Measurements from ENCODE around the gene CASTOR1.

The CASTOR1 gene

GRCh38 chr22:30318799-30319419 is 29.6 kb upstream of the CASTOR1 start:
- DNase-seq = no peak

GRCh38 chr22:30317778-30318177 is 28.5 kb upstream of the CASTOR1 start:
- DNase-seq = no peak

- DNase-seq = no peak
Observed at GRCh38 chr22:30315962-30316576, 26.8 kb upstream of the CASTOR1 start.

GRCh38 chr22:30314915-30315314 is 25.6 kb upstream of the CASTOR1 start:
- DNase-seq = no peak

GRCh38 chr22:30313527-30314363 is 24.4 kb upstream of the CASTOR1 start:
- DNase-seq = no peak

GRCh38 chr22:30312053-30312452 is 22.7 kb upstream of the CASTOR1 start:
- DNase-seq = no peak

GRCh38 chr22:30310881-30311771 is 21.8 kb upstream of the CASTOR1 start:
- no peak for DNase-seq

GRCh38 chr22:30309951-30310741 is 20.8 kb upstream of the CASTOR1 start:
- no peak for DNase-seq

GRCh38 chr22:30308518-30309230 is 19.4 kb upstream of the CASTOR1 start:
- no peak for DNase-seq

- DNase-seq = no peak
Observed at GRCh38 chr22:30308093-30308492, 18.8 kb upstream of the CASTOR1 start.

GRCh38 chr22:30307041-30307574 is 17.8 kb upstream of the CASTOR1 start:
- no peak for DNase-seq

GRCh38 chr22:30306627-30307011 is 17.3 kb upstream of the CASTOR1 start:
- no peak for DNase-seq

- DNase-seq = no peak
Observed at GRCh38 chr22:30305906-30306626, 16.8 kb upstream of the CASTOR1 start.

- no peak for DNase-seq
Observed at GRCh38 chr22:30305519-30305905, 16.2 kb upstream of the CASTOR1 start.

GRCh38 chr22:30304495-30305244 is 15.4 kb upstream of the CASTOR1 start:
- no peak for DNase-seq

- DNase-seq = no peak
Observed at GRCh38 chr22:30302810-30303138, 13.5 kb upstream of the CASTOR1 start.

GRCh38 chr22:30301995-30302809 is 12.9 kb upstream of the CASTOR1 start:
- no peak for DNase-seq

GRCh38 chr22:30299322-30299721 is 10.0 kb upstream of the CASTOR1 start:
- DNase-seq = no peak

All from NCI-H146 (cell line).